GM19239 (cell line): ENCODE measurements around the gene LALBA.
"Not testable (repeated sequence)": the region's sequence is repeated elsewhere in the genome, so short reads cannot be mapped to it uniquely, and the experiment has no call there.

ENCODE experiments used
- DNase-seq: peaks from one replicate; pipeline ENCODE4 v3.0.0; 2011; ENCODE audit warnings: low spot score; ENCODE audit not compliant: insufficient read length
- FAIRE-seq: peaks from 2 replicates; lab custom pipeline; 2011; peaks lifted over from hg19 to GRCh38; lab: Jason Lieb, UNC

LALBA gene

DNA sequence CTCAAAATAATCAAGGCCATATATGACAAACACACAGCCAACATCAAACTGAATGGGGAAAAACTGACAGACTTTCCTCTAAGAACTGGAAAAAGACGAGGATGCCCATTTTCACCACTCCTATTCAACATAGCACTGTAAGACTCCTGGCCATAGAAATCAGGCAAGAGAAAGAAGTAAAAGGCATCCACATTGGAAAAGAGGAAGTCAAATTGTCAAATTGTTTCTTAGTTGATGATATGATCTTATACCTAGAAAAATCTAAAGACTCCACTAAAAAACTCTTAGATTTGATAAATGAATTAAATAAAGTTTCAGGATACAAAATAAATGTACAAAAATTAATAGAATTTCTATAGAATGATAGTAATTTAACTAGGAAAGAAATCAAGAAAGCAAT is 33.2 kb downstream of the LALBA start:
- DNase-seq, result no peak
- FAIRE-seq, result no peak

DNA sequence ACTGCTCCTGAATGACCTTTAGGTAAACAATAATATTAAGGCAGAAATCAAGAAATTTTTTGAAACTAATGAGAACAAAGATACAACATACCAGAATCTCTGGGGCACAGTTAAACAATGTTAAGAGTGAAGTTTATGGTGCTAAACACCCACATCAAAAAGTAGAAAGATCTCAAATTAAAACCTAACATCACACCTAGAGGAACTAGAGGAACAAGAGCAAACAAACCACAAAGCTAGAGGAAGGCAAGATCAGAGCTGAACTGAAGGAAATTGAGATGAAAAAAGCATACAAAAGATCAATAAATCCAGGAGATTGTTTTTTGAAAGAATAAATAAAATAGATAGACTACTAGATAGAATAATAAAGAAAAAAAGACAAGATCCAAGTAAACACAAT is 37.2 kb downstream of the LALBA start:
- FAIRE-seq (no peak), DNase-seq (no peak)

DNA sequence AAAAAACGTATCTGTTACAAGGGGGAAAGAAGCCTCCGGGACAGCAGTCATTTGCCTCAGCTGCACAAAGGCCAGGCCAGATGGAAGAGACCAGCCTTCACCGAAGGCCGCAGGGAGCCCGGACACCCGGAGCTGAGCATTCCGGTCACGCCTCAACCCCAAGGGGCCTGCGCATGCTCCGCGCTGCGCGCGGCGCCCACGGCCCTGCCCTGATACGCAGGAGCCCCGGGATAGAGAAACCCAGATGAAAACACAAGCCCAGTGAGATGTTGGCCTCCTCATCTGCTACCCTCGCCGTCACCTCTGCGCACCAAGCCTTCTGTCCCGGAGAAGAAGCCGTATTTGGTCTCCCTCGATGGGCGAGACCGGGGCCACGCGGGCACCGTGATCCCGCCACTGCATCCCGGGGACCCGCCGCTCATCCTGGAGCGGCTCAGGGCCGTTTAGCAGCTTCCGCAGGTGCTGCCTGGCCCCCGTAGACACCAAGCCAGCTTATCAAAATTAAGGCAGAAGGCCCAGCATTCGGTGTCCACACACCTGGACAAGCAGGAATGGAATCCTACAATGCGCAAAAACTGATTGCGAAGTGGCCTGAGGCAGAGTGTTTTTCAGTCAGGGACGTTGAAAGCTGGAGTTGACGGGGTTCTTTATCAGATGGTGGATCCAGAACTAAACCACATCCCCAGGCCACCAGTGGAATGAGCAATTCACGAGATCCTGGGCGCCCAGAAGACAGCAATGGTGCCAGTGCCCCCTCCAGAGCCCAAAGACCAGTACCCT is 41.8 kb downstream of the LALBA start:
- FAIRE-seq (no peak), DNase-seq (no peak)

DNA sequence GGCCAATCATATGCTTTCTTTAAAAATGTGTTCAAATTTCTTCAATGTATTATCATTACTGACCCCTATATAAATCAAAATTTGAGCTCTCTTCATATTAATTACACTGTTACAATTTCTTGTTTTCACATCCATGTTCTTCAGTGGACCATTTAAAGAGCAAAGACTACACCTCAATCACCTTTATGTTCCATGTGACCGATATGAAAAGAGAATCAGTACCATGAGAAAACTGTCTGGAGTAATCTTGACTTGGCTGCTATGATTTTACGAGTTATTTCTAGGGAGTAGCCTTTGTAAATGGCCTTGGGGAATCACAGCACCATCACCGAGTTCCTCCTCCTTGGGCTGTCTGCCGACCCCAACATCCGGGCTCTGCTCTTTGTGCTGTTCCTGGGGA is 44.5 kb downstream of the LALBA start, which contains the start of gene OR8S1:
Gene OR8S1 (plus strand): TSS at position 301 of the 400 bp plus-strand sequence. CDS start 0 bp downstream, at position 301.
- FAIRE-seq, result no peak

DNA sequence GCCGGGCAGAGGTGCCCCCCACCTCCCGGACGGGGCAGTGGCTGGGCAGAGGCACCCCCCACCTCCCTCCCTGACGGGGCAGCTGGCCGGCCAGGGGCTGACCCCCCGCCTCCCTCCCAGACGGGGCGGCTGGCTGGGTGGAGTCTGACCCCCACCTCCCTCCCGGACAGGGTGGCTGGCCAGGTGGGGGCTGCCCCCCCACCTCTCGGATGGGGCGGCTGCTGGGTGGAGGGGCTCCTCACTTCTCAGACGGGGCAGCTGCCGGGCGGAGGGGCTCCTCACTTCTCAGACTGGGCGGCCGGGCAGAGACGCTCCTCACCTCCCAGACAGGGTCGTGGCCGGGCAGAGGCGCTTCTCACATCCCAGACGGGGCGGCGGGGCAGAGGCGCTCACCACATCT is 49.5 kb downstream of the LALBA start:
- DNase-seq, FAIRE-seq: not testable (repeated sequence)

More for the DNA sequence above, 44.5 kb downstream of the LALBA start, which contains the start of gene OR8S1:
- DNase-seq, result no peak
